HEK293T (cell line): ENCODE measurements around the gene CD4.
"Not testable (repeated sequence)": the region's sequence is repeated elsewhere in the genome, so short reads cannot be mapped to it uniquely, and the experiment has no call there.

Source experiments
- CTCF ChIA-PET: fragments of 350-600 bp; formaldehyde crosslinking; extraction: SDS; loops from one replicate; lab custom pipeline; 2021; ENCODE audit warnings: antibody characterized with exemption, inconsistent platforms; lab: Yijun Ruan, JAX
- POLR2A ChIA-PET: fragments of 350-600 bp; formaldehyde crosslinking; extraction: SDS; loops from one replicate; lab custom pipeline; 2020; ENCODE audit warnings: antibody characterized with exemption, inconsistent platforms; lab: Yijun Ruan, JAX
- DNase-seq: peaks from one replicate; pipeline ENCODE4 v3.0.0; 2012; ENCODE audit warnings: mixed read lengths; ENCODE audit errors: extremely low spot score
- ARNT ChIP-seq: fragments of 450-650 bp; IDR thresholded peaks from 2 replicates; pipeline ENCODE4 v1.6.1; 2017; ENCODE audit warnings: mild to moderate bottlenecking
- BHLHE40 ChIP-seq: fragments of 450-650 bp; IDR thresholded peaks from 2 replicates; pipeline ENCODE4 v1.6.1; 2016; ENCODE audit warnings: mild to moderate bottlenecking, moderate library complexity, borderline replicate concordance
- CTBP1 ChIP-seq: fragments of 450-650 bp; IDR thresholded peaks from 2 replicates; pipeline ENCODE4 v1.6.1; 2016; ENCODE audit warnings: borderline replicate concordance
- ELF4 ChIP-seq: fragments of 450-650 bp; IDR thresholded peaks from 2 replicates; pipeline ENCODE4 v1.6.1; 2017; ENCODE audit warnings: antibody characterized with exemption
- FOXA1 ChIP-seq: fragments of 450-650 bp; IDR thresholded peaks from 2 replicates; pipeline ENCODE4 v1.6.1; 2016; ENCODE audit warnings: mild to moderate bottlenecking
- FOXK2 ChIP-seq: fragments of 450-650 bp; IDR thresholded peaks from 2 replicates; pipeline ENCODE4 v1.6.1; 2016; ENCODE audit warnings: mild to moderate bottlenecking
- FOXM1 ChIP-seq: fragments of 450-650 bp; IDR thresholded peaks from 2 replicates; pipeline ENCODE4 v1.6.1; 2017; ENCODE audit warnings: mild to moderate bottlenecking, borderline replicate concordance
- HDGF ChIP-seq: fragments of 450-650 bp; IDR thresholded peaks from 2 replicates; pipeline ENCODE4 v1.6.1; 2017; ENCODE audit warnings: antibody characterized with exemption, borderline replicate concordance
- L3MBTL2 ChIP-seq: fragments of 450-650 bp; conservative IDR thresholded peaks from 2 replicates; pipeline ENCODE4 v1.6.1; 2016; ENCODE audit warnings: mild to moderate bottlenecking
- LEF1 ChIP-seq: fragments of 450-650 bp; IDR thresholded peaks from 2 replicates; pipeline ENCODE4 v1.6.1; 2017; ENCODE audit warnings: mild to moderate bottlenecking, borderline replicate concordance
- NFRKB ChIP-seq: fragments of 450-650 bp; IDR thresholded peaks from 2 replicates; pipeline ENCODE4 v1.6.1; 2016; ENCODE audit warnings: mild to moderate bottlenecking, moderate library complexity
- PKNOX1 ChIP-seq: fragments of 450-650 bp; IDR thresholded peaks from 2 replicates; pipeline ENCODE4 v1.6.1; 2016
- SP1 ChIP-seq: fragments of 450-650 bp; IDR thresholded peaks from 2 replicates; pipeline ENCODE4 v1.6.1; 2017
- SUZ12 ChIP-seq: fragments of 450-650 bp; IDR thresholded peaks from 2 replicates; pipeline ENCODE4 v1.6.1; 2016; ENCODE audit warnings: mild to moderate bottlenecking
- TARDBP ChIP-seq: fragments of 450-650 bp; IDR thresholded peaks from 2 replicates; pipeline ENCODE4 v1.6.1; 2016
- ZNF384 ChIP-seq: fragments of 450-650 bp; IDR thresholded peaks from 2 replicates; pipeline ENCODE4 v1.6.1; 2016

Gene CD4

DNA sequence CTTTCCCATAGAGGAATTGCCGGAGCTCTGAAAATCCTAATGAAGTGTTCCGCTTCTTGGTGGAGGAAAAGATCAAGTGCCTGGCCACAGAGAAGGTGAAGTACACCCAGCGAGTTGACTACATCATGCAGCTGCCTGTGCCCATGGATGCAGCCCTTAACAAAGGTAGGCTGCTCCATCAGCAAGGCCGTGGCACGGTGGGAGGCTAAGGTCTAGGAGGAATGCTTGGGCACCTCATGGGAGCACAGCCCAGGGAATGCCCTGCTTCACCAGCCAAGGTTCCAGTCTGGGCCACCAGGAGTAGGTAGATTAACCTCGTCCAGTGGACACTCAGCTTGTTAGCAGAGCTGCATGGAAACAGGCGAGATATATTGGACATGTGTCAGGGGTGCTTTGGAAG lies 71.6 kb downstream of the CD4 start:
- ChIA-PET POLR2A (interaction anchor here (0.9 to 2.0 kb wide), 3 partner anchors 8 to 9 kb away, joined by 3 to 11 read pairs (median 3); partner anchors contain the start of genes CDCA3 and USP5), CTCF (interaction anchor here (0.9 kb wide), 1 partner anchor 30 kb away, joined by 3 read pairs; no protein-coding TSS in a partner anchor)
- no peak for TF ChIP-seq ZNF384
- TF ChIP-seq L3MBTL2 = no peak
- no peak for TF ChIP-seq TARDBP
- no peak for TF ChIP-seq ARNT
- TF ChIP-seq SP1 = no peak
- no peak for TF ChIP-seq FOXA1
- TF ChIP-seq ELF4 = no peak
- TF ChIP-seq FOXK2 = no peak
- TF ChIP-seq SUZ12 = no peak
- TF ChIP-seq HDGF = no peak
- no peak for TF ChIP-seq PKNOX1
- TF ChIP-seq BHLHE40 = no peak
- TF ChIP-seq NFRKB = no peak
- TF ChIP-seq LEF1 = no peak
- TF ChIP-seq CTBP1 = no peak
- no peak for TF ChIP-seq FOXM1
- no peak for DNase-seq

DNA sequence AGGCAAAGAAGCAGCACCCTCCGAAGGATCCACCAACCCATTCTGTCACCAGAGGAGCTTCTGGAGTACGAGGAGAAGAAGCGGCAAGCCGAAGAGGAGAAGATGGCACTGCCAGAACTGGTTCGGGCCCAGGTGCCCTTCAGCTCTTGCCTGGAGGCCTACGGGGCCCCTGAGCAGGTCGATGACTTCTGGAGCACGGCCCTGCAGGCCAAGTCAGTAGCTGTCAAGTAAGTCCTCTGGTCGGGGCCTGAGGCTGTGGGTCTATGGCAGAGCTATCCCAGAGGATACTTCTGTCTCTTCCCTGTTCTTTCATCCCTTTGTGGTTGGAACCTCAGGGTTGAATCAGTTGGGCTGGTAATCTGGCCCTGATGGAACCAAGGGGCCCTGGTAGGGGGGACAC lies 72.1 kb downstream of the CD4 start:
- TF ChIP-seq ARNT (no peak), ELF4 (no peak), PKNOX1 (no peak), LEF1 (no peak), TARDBP (no peak), NFRKB (no peak), FOXA1 (no peak), FOXM1 (no peak), CTBP1 (no peak), FOXK2 (no peak), SP1 (no peak), L3MBTL2 (no peak), BHLHE40 (no peak), HDGF (no peak)
- ChIA-PET POLR2A (interaction anchor here (0.8 to 2.0 kb wide), 4 partner anchors 8 to 137 kb away, joined by 3 to 11 read pairs (median 3); partner anchors contain the start of genes CDCA3, COPS7A and USP5), CTCF (interaction anchor here (0.9 kb wide), 1 partner anchor 30 kb away, joined by 3 read pairs; no protein-coding TSS in a partner anchor)
- no peak for DNase-seq

GRCh38 chr12:6863033-6863432 lies 73.7 kb downstream of the CD4 start:
- CTCF ChIA-PET = no interaction called here
- no peak for DNase-seq
- TF ChIP-seq ZNF384 (no peak), FOXK2 (no peak), ARNT (no peak), HDGF (no peak), TARDBP (no peak), BHLHE40 (no peak), L3MBTL2 (no peak), FOXA1 (no peak), SP1 (no peak), CTBP1 (no peak), LEF1 (no peak), NFRKB (no peak), ELF4 (no peak), SUZ12 (no peak), FOXM1 (no peak), PKNOX1 (no peak)
- POLR2A ChIA-PET = interaction anchor here (1.2 to 12.4 kb wide), 3 partner anchors 10 to 30 kb away, joined by 3 to 214 read pairs (median 7); partner anchors contain the start of genes CDCA3, SPSB2 and USP5

GRCh38 chr12:6863586-6864321 lies 74.4 kb downstream of the CD4 start:
- CTCF ChIA-PET = no interaction called here
- POLR2A ChIA-PET = interaction anchor here (1.1 to 12.4 kb wide), 4 partner anchors 9 to 80 kb away, joined by 3 to 214 read pairs (median 8); partner anchors contain the start of genes C12orf57, CDCA3, RNU7-1 and SPSB2
- TF ChIP-seq LEF1 (no peak), SUZ12 (no peak), BHLHE40 (no peak), FOXM1 (no peak), FOXA1 (no peak), ARNT (no peak), HDGF (no peak), FOXK2 (no peak), ELF4 (no peak), NFRKB (no peak), L3MBTL2 (no peak), CTBP1 (no peak), TARDBP (no peak), ZNF384 (no peak), PKNOX1 (no peak), SP1 (no peak)
- DNase-seq = no peak

DNA sequence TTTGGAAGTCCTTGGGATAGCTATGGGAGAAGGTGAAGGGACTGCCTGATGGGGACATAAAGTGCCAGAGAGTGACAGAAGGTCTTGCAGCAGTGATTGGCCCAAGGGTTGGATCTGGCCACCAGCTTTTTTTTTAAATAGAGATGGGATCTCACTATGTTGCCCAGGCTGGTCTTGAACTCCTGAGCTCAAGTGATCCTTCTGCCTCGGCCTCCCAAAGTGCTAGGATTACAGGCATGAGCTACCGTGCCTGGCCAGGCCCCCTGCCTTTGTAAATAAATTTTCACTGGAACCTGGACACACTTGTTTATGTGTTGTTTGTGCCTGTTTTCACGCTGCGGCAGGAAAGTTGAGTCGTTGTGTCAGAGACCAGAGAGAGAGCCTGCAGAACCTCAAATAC lies 76.0 kb downstream of the CD4 start:
- ChIA-PET CTCF (interaction anchor here (0.9 to 1.4 kb wide), 2 partner anchors 26 to 79 kb away, joined by 3 read pairs; no protein-coding TSS in a partner anchor), POLR2A (interaction anchor here (0.9 to 12.4 kb wide), 5 partner anchors 12 to 97 kb away, joined by 3 to 214 read pairs (median 4); partner anchors contain the start of genes C12orf57, CDCA3, RNU7-1 and USP5)
- not testable (repeated sequence) for DNase-seq
